AG04449 (cell line): ENCODE measurements around the gene DNAAF5.

Experiments
- CTCF ChIA-PET: fragments of 350-600 bp; formaldehyde crosslinking; extraction: SDS; loops from one replicate; lab custom pipeline; 2021; ENCODE audit warnings: antibody characterized with exemption; lab: Yijun Ruan, JAX
- POLR2A ChIA-PET: fragments of 400-600, 350-600 bp; formaldehyde crosslinking; extraction: SDS; loops from one replicate; lab custom pipeline; 2020; ENCODE audit warnings: antibody characterized with exemption, inconsistent platforms; lab: Yijun Ruan, JAX
- DNase-seq: peaks from one replicate; pipeline ENCODE4 v3.0.0-alpha.2; 2010; ENCODE audit warnings: low read depth, low spot score
- H3K4me3 ChIP-seq: 2 replicates; pipeline ENCODE4 v1.5.1; 2011; ENCODE audit warnings: low read depth, mild to moderate bottlenecking, control low read depth, low read length
- CTCF ChIP-seq: IDR thresholded peaks from one replicate; pipeline ENCODE4 v1.5.1; 2011; ENCODE audit warnings: mild to moderate bottlenecking, moderate library complexity, low read length, control low read depth, inconsistent platforms; ENCODE audit not compliant: insufficient read depth; ENCODE audit errors: missing control alignments

The DNAAF5 gene

GRCh38 chr7:781936-782529 lies 55.5 kb downstream of the DNAAF5 start:
- CTCF ChIA-PET: interaction anchor here (1.0 to 1.2 kb wide), 2 partner anchors 9 to 91 kb away, joined by 3 to 7 read pairs; no protein-coding TSS in a partner anchor
- H3K4me3 ChIP-seq: no peak overlapping the region
- no peak for DNase-seq
- TF ChIP-seq CTCF: no peak
- POLR2A ChIA-PET: no interaction called here

GRCh38 chr7:782718-783449 lies 56.4 kb downstream of the DNAAF5 start:
- CTCF ChIA-PET: interaction anchor here (1.4 to 10.6 kb wide), 4 partner anchors 11 to 461 kb away, joined by 4 to 171 read pairs (median 7); partner anchors contain the start of gene GET4
- H3K4me3 ChIP-seq: no peak overlapping the region
- POLR2A ChIA-PET: no interaction called here
- DNase-seq: no peak
- no peak for TF ChIP-seq CTCF

DNA sequence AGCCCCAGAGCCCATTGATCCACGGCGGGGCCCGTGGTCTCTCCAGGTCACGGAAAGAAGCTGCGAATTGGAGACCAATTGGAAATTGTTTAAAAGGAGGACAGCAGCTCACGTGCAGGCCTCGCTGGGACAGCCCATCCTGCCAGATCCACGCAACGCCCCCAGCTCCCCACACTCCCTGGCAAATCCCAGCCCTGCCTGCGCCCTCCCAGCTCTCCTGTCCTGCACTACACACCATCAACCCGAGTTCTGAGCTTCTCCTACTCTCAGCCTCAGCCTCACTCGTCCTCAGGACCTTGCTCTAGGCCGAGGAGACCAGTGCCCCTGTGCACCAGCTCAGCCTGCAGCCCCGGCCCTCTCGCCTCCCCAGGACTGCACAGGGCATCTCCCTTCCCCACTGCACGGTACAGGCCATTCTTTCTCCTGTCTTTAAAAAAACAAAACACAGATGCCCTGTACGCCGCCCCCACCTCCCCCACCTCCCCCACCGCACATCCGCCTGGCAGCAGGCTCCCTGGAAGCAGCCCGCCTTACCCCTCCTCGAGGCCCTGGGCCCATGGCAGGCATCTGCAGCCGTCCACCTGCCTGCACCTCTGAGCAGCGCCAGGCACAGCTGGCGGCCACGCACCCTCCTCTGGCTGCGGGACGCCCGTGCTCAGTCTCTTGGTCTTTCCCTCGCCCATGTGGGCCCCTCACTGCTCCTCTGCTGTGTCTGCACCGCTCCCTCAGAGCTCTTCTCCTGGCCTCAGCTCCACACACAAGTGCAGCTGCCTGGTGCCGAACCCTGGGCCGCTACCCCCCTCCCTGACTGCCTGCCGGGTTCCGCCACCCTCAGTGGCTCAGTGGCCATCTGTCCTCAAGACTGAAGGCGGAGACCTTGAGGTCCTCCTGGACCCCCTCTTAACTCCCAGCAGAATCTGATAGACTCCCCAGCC lies 57.3 kb downstream of the DNAAF5 start:
- ChIA-PET POLR2A (no interaction called here), CTCF (interaction anchor here (1.3 to 10.6 kb wide), 5 partner anchors 12 to 462 kb away, joined by 4 to 171 read pairs (median 4); partner anchors contain the start of gene GET4)
- H3K4me3 ChIP-seq: no peak overlapping the region
- no peak for TF ChIP-seq CTCF
- no peak for DNase-seq

DNA sequence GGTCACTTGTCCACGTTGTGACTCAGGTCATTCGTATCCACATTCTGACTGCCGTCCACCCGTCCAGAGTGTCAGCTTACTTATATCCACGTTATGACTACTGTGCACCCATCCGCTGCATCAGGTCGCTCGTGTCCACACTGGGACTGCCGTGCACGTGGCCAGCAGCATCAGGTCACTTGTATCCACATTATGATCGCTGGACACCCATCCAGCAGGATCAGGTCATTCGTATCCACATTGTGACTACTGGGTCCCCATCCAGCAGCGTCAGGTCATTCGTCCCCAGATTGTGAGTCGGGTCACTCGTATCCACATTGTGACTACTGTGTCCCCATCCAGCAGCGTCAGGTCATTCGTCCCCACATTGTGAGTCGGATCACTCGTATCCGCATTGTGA lies 58.5 kb downstream of the DNAAF5 start:
- no peak overlapping the region for H3K4me3 ChIP-seq

DNA sequence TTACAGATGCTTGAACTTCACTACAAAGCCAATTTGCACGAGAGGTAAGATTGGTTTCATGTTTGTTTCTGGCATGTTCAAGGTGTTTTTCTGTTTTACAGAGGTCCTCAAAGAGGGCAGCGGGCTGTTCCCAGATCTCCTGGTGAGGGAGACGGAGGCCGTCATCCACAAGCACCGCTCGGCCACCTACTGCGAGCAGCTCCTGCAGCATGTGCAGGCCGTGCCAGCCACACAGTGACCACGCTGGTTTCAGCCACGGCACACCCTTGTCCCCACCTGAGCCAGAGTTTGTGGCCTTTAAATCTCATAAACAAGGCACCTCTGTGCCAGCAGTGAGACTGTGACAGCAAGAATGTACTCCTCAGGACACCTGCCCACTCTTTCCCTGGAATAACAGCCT lies 58.9 kb downstream of the DNAAF5 start:
- TF ChIP-seq CTCF: no peak
- no peak for DNase-seq
- H3K4me3 ChIP-seq: no peak overlapping the region
- CTCF ChIA-PET: interaction anchor here (0.6 to 10.6 kb wide), 11 partner anchors 8 to 270 kb away, joined by 3 to 171 read pairs (median 4); partner anchors contain the start of gene GET4
- POLR2A ChIA-PET: no interaction called here

More for the DNA sequence above, 58.5 kb downstream of the DNAAF5 start:
- DNase-seq: no peak
- POLR2A ChIA-PET: no interaction called here
- CTCF ChIA-PET: interaction anchor here (0.6 to 10.6 kb wide), 5 partner anchors 11 to 89 kb away, joined by 3 to 171 read pairs (median 4); partner anchors contain the start of gene GET4
- no peak for TF ChIP-seq CTCF
